Mucosa of descending colon (tissue), 3 donors: ENCODE results near the gene PDCD5. TPM values are rescaled to one million over a fixed set of nuclear protein-coding genes. Genes with fewer than 3 reads are reported as not detected.

Source experiments
- ATAC-seq: fragments of 200-7000 bp; cut with Tn5 transposase; one replicate; pipeline ENCODE4 v1.9.1; 2020; ENCODE audit warnings: mild to moderate bottlenecking, moderate library complexity
- DNase-seq, 3 donors: peaks; one replicate each; pipeline ENCODE4 v3.0.0-alpha.2; 2020
- H3K36me3 ChIP-seq: fragments of 200-600 bp; one replicate; pipeline ENCODE4 v1.8.0; 2021; ENCODE audit warnings: low read depth, mild to moderate bottlenecking
- H3K4me1 ChIP-seq: fragments of 200-600 bp; one replicate; pipeline ENCODE4 v1.8.0; 2021; ENCODE audit warnings: low read depth, mild to moderate bottlenecking
- H3K4me3 ChIP-seq: fragments of 200-600 bp; one replicate; pipeline ENCODE4 v1.8.0; 2021; ENCODE audit warnings: mild to moderate bottlenecking
- H3K9me3 ChIP-seq: fragments of 200-600 bp; one replicate; pipeline ENCODE4 v1.8.0; 2021; ENCODE audit warnings: mild to moderate bottlenecking
- CTCF ChIP-seq: fragments of 200-600 bp; IDR thresholded peaks from one replicate; pipeline ENCODE4 v1.8.0; 2022; ENCODE audit warnings: antibody characterized with exemption, mild to moderate bottlenecking
- intact Hi-C, 2 donors: fragments of 100-400 bp; cut with DNase I in 1 of 2; cut with micrococcal nuclease in 1 of 2; formaldehyde crosslinking; loops; one replicate each; pipeline versions ENCODE4 v1.11.0 to v1.11.1; 2022; cut with DNase I, micrococcal nuclease
- total RNA-seq, 3 donors: library from RNA; stranded (reverse); fragmentation: NEBNext Ultra II Directional in 2 of 3; extraction: Animal tissue kit (Norgen Biotek cat#: 25700) in 2 of 3; gene quantifications; one replicate each; pipeline versions ENCODE4 v1.2.1 to v1.2.4, GENCODE V29; 2021 to 2023
- donor health status: DM: no; HTN: no; CAD: no; lungs with moderate emphysema.
- donor health status: DM: no; HTN: no; CAD: no.
- donor health status: DM: no; HTN: yes; CAD: no.

The PDCD5 gene
- total RNA-seq, 3 donors from 2014 or later, result 44.8 to 79.6 (median 69.4) TPM

- Histone ChIP-seq H3K9me3 (no peaks in the 10 kb centered on the region), H3K4me1 (no peaks in the 10 kb centered on the region), H3K36me3 (no peaks in the 10 kb centered on the region), H3K4me3 (no peak overlapping the region)
- intact Hi-C loops, result no loop called here
- TF ChIP-seq CTCF, result no peak
- ATAC-seq (no peak), DNase-seq (no peak)
Measured at GRCh38 chr19:32542477-32543108, 38.4 kb upstream of the PDCD5 start.

- ATAC-seq (no peak), DNase-seq (no peak)
- TF ChIP-seq CTCF, result no peak
- Histone ChIP-seq H3K9me3 (no peaks in the 10 kb centered on the region), H3K4me3 (no peak overlapping the region), H3K36me3 (no peaks in the 10 kb centered on the region), H3K4me1 (no peaks in the 10 kb centered on the region)
- intact Hi-C loops, result no loop called here
Measured at GRCh38 chr19:32543115-32543900, 37.7 kb upstream of the PDCD5 start.

- no peak for DNase-seq
- TF ChIP-seq CTCF, result no peak
- Histone ChIP-seq H3K9me3 (no peaks in the 10 kb centered on the region), H3K4me3 (no peak overlapping the region), H3K4me1 (no peaks in the 10 kb centered on the region), H3K36me3 (no peaks in the 10 kb centered on the region)
- intact Hi-C loops, result no loop called here
- no peak for ATAC-seq
Measured at GRCh38 chr19:32544917-32545316, 36.1 kb upstream of the PDCD5 start.

GRCh38 chr19:32550666-32551065 is 30.3 kb upstream of the PDCD5 start:
- intact Hi-C loops, result no loop called here
- no peaks in the 10 kb centered on the region for H3K36me3 ChIP-seq
- DNase-seq (no peak), ATAC-seq (no peak)
- no peaks in the 10 kb centered on the region for H3K4me1 ChIP-seq
- no peak overlapping the region for H3K4me3 ChIP-seq
- no peak for TF ChIP-seq CTCF
- no peaks in the 10 kb centered on the region for H3K9me3 ChIP-seq

- DNase-seq, result no peak
- no peak for ATAC-seq
- no peak for TF ChIP-seq CTCF
Measured at GRCh38 chr19:32555786-32556185, 25.2 kb upstream of the PDCD5 start.

More at GRCh38 chr19:32555786-32556185, 25.2 kb upstream of the PDCD5 start:
- no peaks in the 10 kb centered on the region for H3K36me3 ChIP-seq
- no peaks in the 10 kb centered on the region for H3K9me3 ChIP-seq
- no peaks in the 10 kb centered on the region for H3K4me1 ChIP-seq
- intact Hi-C loops, result no loop called here
- H3K4me3 ChIP-seq, result no peak overlapping the region
